ENCODE measurements around the gene NADSYN1. TPM values are rescaled to one million over a fixed set of nuclear protein-coding genes. Genes with fewer than 3 reads are reported as not detected.
"Not testable (repeated sequence)": the region's sequence is repeated elsewhere in the genome, so short reads cannot be mapped to it uniquely, and the experiment has no call there.

The NADSYN1 gene
- total RNA-seq, 1 donor from 2014 or later: 67.7 TPM

GRCh38 chr11:71491531-71491930 is 38.5 kb downstream of the NADSYN1 start:
- ATAC-seq: no peak

GRCh38 chr11:71491940-71492339 is 38.9 kb downstream of the NADSYN1 start:
- ATAC-seq: no peak

GRCh38 chr11:71495286-71496230 is 42.6 kb downstream of the NADSYN1 start:
- ATAC-seq: no peak

GRCh38 chr11:71496421-71496820 is 43.4 kb downstream of the NADSYN1 start:
- no peak for ATAC-seq

- ATAC-seq: no peak
Measured at GRCh38 chr11:71498091-71498490, 45.1 kb downstream of the NADSYN1 start.

- ATAC-seq: no peak
Measured at GRCh38 chr11:71499125-71499524, 46.1 kb downstream of the NADSYN1 start.

GRCh38 chr11:71499546-71499945 is 46.5 kb downstream of the NADSYN1 start:
- ATAC-seq: peak; percentile 19

- ATAC-seq: peak; percentile 22
Measured at GRCh38 chr11:71500601-71501021, 47.6 kb downstream of the NADSYN1 start.

GRCh38 chr11:71501071-71501985 is 48.3 kb downstream of the NADSYN1 start:
- no peak for ATAC-seq

GRCh38 chr11:71502026-71502425 is 49.0 kb downstream of the NADSYN1 start:
- no peak for ATAC-seq

- ATAC-seq: no peak
Measured at GRCh38 chr11:71502871-71503435, 50.0 kb downstream of the NADSYN1 start.

- ATAC-seq: peak; percentile 69
Measured at GRCh38 chr11:71504531-71504930, 51.5 kb downstream of the NADSYN1 start.

- ATAC-seq: no peak
Measured at GRCh38 chr11:71505001-71505400, 52.0 kb downstream of the NADSYN1 start.

- ATAC-seq: no peak
Measured at GRCh38 chr11:71505781-71506180, 52.8 kb downstream of the NADSYN1 start.

- no peak for ATAC-seq
Measured at GRCh38 chr11:71507102-71507501, 54.1 kb downstream of the NADSYN1 start.

- peak; percentile 15 for ATAC-seq
Measured at GRCh38 chr11:71518506-71519471, 65.8 kb downstream of the NADSYN1 start.

- no peak for ATAC-seq
Measured at GRCh38 chr11:71519546-71519945, 66.5 kb downstream of the NADSYN1 start.

GRCh38 chr11:71525188-71525937 is 72.4 kb downstream of the NADSYN1 start:
- no peak for ATAC-seq

- no peak for ATAC-seq
Measured at GRCh38 chr11:71525938-71526495, 73.0 kb downstream of the NADSYN1 start.

- not testable (repeated sequence) for ATAC-seq
Measured at GRCh38 chr11:71526796-71527575, 74.0 kb downstream of the NADSYN1 start, which contains the start of gene KRTAP5-7. TSS of gene KRTAP5-7 (plus strand) at chr11:71527267. CDS start at chr11:71527301, 34 bp downstream.

Measured in esophagus mucosa (tissue), 1 donor.